HTR-8/SVneo (cell line): ENCODE measurements around the gene ZNF407.

Experiments
- DNase-seq: peaks from one replicate; pipeline ENCODE4 v3.0.0; 2011; ENCODE audit warnings: low spot score, mixed read lengths; ENCODE audit not compliant: insufficient read length
- FAIRE-seq: peaks from 2 replicates; lab custom pipeline; 2011; peaks lifted over from hg19 to GRCh38; lab: Jason Lieb, UNC

The ZNF407 gene

DNA sequence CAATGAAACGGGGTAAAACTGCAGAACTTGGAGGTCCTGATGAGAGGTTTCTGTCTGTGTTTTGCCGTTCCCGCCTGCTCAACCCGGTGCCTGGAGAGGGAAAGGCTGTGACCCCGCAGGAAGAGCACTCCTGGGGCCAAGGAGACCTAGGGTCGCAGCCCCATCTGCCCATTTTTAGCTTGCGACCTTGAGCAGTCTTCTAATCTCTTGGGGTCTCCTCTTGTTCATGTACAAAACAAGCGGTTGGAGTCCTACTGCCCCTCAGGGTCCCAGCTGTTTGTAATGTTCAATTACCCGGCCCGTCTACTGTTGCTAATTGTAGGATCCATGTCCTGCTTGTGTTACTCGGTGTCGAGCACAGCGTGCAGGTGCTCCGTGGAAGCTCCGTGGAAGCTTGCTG, 506.8 kb downstream of the ZNF407 start:
- DNase-seq (no peak), FAIRE-seq (no peak)

DNA sequence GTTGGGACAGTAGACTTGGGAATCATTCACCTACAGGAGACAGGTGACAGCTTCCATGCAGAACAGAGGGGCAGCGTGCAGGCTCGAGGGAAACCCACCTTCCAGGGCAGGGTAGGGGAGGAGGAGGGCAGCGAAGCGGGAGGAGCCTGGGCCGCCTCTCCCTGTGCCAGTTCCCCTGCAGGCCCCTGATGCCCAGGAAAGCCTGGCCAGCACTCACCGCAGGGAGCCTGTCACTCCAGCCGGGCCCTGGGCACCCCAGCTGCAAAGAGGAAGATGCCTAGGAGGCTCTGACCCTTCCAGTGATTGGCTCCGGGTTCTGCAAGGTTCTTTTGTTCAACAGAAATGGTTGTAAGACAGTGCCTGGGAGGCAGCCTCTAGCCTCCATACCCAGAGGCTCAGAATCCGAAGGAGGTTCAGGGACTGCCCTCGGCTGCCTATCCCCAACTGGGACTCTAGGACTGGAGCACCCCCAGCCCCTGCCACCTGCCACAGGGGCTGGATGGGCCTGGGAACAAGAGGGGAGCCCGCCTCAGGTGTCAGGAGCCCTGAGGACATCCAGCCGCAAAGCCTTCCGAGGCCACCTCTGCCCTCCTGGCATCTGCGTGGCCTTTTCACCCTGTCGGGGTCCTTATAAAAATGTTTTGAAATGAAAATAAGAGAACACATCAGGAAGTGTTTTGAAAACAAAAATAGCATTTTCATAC, 508.0 kb downstream of the ZNF407 start:
- FAIRE-seq (no peak), DNase-seq (no peak)

DNA sequence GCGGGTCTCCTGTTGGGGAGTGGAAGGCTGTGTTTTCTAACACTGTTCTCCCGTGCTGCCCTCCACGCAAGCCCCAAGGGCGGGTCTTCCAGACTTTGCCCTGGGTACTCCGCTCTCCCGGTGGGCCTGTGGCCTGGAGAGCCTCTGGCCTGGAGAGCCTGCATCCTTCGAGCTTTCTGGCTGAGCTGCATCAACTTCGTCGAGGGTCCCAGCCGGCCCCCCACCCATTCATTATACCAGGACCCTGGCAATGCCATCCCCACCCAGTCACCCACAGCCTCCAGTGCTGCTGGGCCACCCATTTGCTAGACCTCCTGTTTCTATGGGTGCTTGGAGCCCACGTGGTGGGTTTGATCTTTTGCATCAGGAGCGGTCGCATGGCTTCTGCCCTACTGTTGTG, 509.1 kb downstream of the ZNF407 start:
- FAIRE-seq = no peak

DNA sequence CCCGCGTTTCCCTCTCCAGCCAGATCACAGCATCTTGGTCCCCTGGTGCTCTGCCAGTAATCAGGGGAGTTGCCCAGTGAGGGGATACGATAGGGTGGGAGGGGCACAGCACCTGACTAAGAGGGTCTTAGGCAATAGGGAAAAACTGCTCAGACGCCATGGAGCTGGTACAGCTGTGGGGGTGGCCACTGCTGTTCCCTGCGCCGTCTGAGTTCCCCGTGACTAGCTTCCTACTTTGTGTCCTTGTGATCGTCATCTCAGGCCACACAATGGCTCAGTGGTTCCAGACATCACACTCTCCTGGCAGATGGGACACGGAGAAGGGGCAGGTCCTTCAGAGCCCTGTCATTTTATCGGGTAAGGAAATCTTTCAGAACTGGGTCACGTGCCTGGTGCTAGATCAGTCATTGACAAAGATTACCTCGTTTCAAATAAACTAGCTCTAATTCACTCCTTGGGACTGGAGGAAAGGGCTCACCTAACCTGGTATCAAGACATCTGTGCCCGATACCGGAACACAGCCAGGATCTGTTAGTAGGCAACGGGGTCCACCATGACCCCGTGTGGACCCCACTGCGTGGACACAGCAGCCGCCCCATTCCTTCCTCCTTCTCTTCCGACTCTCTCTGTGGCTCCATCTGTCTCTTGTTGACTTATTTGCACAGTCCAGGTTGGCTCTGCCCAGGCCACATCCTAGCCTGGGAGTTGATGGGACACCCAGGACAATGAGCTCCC, 509.7 kb downstream of the ZNF407 start:
- DNase-seq (no peak), FAIRE-seq (no peak)

More for the DNA sequence above, 509.1 kb downstream of the ZNF407 start:
- no peak for DNase-seq

DNA sequence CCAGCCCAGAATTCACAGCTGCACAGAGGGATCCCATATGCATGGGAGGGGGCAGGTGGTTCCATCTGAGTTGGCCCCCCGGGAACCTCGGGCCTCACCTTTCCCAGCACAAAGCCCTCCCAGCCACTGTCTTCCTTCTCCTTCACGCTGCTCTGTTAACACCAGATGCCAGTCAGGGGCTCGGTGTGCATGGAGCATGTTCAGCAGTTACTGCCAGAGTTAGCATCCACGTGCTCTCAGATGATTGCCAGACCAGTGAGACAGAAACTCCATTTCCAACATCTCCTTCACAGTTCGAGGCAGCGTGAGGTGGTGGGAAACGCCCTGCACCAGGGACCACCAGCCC, 510.2 kb downstream of the ZNF407 start:
- FAIRE-seq = no peak
- DNase-seq = no peak

DNA sequence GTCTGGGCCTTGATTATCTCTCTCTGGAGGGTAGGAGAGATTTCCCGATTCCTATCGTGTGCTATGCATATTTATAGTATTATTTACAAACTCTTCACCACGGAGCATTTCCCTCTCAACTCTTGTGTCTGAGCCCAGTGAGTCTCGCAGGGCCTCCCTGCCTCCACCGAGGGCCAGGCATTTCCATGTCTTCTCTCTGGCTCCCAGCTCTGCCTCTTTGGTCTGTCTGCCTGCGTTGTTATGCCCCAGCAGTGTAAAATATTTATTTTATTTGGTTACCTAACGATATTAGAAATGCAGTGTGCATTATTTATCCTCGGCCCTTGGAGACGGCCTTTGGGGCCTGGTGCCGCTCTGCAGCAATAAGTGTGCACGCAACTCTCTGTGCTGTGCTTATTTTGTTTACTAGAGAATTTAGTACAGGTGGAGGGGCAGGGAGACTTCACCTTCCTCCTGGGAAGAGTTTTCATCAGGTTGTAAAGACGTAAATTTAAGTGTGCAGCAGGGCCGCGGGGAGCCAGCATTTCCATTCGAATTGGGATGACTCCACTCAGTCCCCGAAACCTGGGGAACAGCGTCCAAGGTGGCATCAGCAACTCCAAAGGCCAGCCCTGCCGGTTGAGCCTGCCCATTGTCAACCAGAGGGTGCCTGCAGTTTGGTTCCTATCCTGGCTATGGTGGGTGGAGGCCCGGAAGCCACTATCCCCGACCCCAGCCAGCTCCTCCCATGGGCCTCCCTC, 511.1 kb downstream of the ZNF407 start:
- FAIRE-seq (no peak), DNase-seq (no peak)

DNA sequence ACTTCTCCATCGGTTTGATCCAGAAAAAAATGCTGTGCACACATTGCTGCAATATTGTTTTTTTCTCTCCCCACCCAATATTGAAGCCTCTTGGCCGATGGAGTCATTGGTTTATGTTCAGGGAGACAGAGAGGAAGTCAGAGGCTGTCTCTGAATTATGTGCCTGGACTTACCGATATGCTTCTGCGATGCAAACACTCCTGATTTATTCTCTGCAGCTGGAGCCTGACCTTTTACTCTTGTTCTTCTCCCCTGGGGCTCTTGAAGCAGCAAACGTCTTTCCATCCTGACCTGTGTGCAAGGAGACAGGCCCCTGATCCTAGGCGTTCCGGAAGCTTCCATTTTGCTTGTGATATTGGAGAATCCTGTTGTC, 511.6 kb downstream of the ZNF407 start:
- DNase-seq = no peak
- no peak for FAIRE-seq

DNA sequence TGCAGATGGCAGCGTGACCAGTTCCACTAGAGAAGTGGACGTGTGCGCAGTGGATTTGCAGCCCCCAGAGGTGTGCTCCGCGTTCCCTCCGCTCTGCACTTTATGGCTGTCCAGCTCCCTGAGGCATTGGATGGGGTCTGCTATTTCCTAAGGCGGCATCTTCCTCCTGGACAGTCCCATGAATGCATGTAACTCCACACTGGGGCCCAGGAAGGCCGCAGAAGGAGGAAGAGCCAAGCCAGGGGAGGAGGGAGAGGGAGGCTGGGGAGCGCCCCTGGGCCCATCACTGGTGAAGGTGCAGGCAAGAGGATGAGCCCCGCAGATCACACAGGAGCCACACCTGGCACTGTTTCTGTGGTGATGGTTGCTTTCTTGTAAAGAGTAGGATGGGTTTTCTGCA, 512.1 kb downstream of the ZNF407 start:
- DNase-seq (no peak), FAIRE-seq (no peak)

DNA sequence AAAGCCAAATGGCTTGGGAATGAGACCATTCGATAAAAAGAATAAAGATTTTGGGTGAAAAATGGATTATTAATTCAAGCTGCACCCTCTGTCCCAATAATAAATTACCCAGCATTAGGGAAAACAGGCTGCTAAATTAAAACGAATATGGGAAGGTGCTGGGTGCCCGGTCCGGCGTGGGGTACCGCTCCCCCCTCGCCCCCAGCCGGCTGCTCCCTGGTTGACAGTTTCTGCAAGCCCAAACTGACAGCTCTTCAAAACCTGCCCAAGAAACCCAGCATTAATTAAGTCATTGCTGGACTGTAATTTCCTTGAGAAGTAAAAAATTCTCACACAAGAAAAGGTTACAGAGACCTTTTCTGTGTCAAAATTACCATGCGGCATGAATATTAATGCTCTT, 512.6 kb downstream of the ZNF407 start:
- FAIRE-seq (no peak), DNase-seq (no peak)

DNA sequence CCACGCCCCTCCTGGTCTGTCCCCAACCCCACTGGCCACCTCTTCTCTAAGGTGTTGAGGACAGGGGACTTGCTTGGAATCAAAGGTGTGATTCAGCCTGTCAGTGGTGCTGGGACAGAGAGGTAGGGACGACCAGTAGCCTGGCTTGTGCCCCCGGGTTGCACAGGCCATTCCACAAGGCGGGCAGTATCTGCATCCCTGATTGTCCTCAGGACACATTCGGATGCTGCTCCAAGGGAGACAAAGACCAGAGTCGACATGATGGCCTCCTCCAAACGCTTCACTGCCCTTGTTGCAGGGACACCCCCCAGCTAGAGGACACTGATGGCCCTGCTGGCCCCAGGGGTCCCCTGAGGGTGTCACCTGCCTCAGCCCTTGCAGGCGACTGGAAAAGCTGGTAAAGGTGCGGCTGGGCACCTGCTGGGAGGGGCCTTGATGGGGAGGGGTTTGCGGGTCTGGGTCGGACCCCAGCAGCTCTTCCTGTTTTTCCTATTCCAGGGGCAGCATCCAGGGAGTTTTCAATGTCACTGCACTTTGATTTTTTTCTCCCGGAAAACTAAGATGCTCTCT, 513.3 kb downstream of the ZNF407 start:
- no peak for FAIRE-seq
- DNase-seq = no peak

DNA sequence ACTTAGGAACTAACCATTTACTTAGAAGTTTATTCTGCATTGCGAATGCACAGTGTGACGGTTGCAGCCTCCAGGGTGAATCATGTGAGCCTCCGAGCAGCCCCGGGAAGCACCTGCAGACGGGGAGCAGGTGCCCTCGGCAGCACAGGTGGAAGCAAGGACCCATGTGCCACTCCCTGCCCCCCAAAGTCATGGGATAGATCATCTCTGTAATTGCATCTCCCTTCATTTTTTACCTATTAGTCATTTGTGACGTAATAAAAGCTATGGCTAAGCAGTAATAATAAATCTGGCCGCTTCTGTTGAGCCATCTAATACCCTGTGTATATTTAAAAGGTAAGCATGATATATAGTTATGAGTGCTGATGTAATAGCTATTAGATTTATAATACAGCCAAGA, 514.1 kb downstream of the ZNF407 start:
- no peak for DNase-seq
- no peak for FAIRE-seq

DNA sequence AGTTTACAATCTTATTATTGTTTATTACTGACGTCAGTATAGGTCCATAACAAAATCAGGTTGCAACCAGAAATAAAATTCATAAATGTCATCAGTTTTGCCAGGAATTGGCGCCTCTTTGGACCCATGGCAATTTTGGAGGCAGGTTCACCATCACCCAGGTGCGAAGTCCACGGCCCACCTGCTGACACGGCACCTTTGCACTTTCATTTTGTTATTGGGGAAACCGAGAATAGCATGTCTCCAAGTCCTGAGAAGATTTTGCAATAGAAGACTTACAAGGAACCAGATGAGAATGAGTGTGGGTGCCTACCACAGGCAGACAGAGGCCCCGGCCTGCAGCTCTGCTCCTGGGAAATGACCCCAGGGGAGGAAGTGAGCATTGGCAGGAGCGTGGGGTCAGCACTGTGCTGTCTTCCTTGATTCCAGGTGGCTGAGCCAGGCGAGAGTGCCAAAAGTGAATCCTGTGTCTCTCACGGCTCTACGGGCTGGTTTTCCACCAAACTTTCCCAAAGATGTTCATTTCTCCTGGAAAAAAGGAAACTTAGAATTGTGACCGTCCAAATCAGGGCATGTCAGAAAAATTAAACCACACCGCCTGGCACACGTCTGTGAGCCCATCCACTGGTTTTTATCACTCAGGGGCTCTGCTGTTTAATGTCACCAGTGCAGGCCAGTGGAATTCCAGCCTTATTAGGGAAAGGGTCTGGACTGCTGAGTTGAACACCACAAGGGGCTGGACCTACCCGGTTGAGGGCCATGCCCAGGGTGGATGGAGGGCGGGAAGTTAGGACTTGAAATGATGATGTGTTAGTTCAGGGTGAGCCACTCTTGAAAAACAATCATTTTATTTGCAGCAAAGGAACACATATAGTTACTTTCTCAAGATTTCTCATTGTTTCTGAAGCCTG, 514.8 kb downstream of the ZNF407 start:
- FAIRE-seq (no peak), DNase-seq (no peak)

DNA sequence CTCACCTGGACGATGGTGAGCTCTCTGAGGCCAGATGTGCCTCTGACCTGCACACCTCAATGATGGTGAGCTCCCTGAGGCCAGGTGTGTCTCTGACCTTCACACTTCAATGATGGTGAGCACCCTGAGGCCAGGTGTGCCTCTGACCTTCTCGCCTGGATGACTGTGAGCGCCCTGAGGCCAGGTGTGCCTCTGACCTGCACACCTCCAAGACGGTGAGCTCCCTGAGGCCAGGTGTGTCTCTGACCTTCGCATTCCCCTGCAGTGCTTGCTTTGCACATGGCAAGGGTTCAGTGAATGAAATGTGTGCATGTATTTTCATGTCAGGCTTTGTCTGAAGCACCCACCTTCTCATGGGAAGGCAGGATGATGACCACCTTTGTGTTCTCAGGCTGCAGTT, 515.8 kb downstream of the ZNF407 start:
- DNase-seq (no peak), FAIRE-seq (no peak)

DNA sequence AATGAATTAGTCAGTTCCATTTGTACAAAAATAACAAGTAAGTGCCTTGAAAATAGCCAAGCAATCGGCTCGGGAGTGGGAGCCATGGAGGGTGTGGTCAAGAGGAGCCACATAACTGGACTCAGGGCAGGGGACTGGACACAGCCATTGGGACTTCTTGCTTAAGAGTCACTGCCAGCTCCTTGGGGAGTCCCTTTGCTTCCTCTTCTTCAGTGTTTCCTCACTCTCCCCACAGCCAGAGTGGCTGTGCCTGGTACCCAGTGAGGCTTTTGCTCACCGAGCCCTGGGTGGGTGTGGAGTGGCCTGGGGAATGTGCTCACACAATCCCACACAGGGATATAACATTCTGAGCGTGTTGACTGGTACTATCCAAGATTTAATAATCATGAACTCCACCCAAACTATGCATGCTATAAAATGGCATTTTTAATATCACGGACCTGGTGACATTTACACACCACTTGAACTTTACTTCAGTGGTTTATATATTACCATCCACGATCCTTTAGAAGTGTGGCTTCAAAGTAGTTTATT, 516.6 kb downstream of the ZNF407 start:
- DNase-seq = no peak

More for the DNA sequence above, 516.6 kb downstream of the ZNF407 start:
- no peak for FAIRE-seq
